GM06990 (cell line): ENCODE data around the gene BDH2.

Experiments
- DNase-seq: peaks from one replicate; pipeline ENCODE4 v3.0.0-alpha.2; 2011; ENCODE audit not compliant: insufficient read length; ENCODE audit errors: extremely low read depth
- H3K27me3 ChIP-seq: replicated peaks from 2 replicates; pipeline ENCODE4 v1.6.0; 2011; ENCODE audit warnings: low read length; ENCODE audit not compliant: control insufficient read depth, insufficient read depth
- H3K36me3 ChIP-seq: 2 replicates; pipeline ENCODE4 v1.5.1; 2011; ENCODE audit warnings: low read length; ENCODE audit not compliant: control insufficient read depth, insufficient read depth
- H3K4me3 ChIP-seq: replicated peaks from 2 replicates; pipeline ENCODE4 v1.5.1; 2011; ENCODE audit warnings: low read depth, mild to moderate bottlenecking, control low read depth, low read length
- CTCF ChIP-seq: IDR thresholded peaks from 2 replicates; pipeline ENCODE4 v1.5.1; 2011; ENCODE audit warnings: low read length, control low read depth, mild to moderate bottlenecking, inconsistent platforms; ENCODE audit not compliant: insufficient read depth, poor library complexity, severe bottlenecking

BDH2 gene

GRCh38 chr4:103074744-103075434 is 24.7 kb downstream of the BDH2 start:
- no peak for TF ChIP-seq CTCF
- peak; percentile 40 for DNase-seq
- Histone ChIP-seq H3K4me3 (peak overlapping the region; percentile 88), H3K27me3 (no peaks in the 10 kb centered on the region), H3K36me3 (no peaks in the 10 kb centered on the region; the same call in none of the 2 replicates)

- TF ChIP-seq CTCF = no peak
- DNase-seq = no peak
- H3K27me3 ChIP-seq = no peaks in the 10 kb centered on the region
- H3K4me3 ChIP-seq = peak overlapping the region; percentile 88; the same call in 1 of the 2 replicates
- no peaks in the 10 kb centered on the region; the same call in none of the 2 replicates for H3K36me3 ChIP-seq
Observed at GRCh38 chr4:103073792-103074438, 25.7 kb downstream of the BDH2 start.

- no peaks in the 10 kb centered on the region; the same call in none of the 2 replicates for H3K36me3 ChIP-seq
- no peak overlapping the region for H3K4me3 ChIP-seq
- TF ChIP-seq CTCF = no peak
- no peaks in the 10 kb centered on the region for H3K27me3 ChIP-seq
- DNase-seq = no peak
Observed at GRCh38 chr4:103067841-103068547, 31.6 kb downstream of the BDH2 start.

GRCh38 chr4:103060453-103061148 is 39.0 kb downstream of the BDH2 start:
- Histone ChIP-seq H3K4me3 (no peak overlapping the region), H3K36me3 (no peaks in the 10 kb centered on the region), H3K27me3 (no peaks in the 10 kb centered on the region)
- TF ChIP-seq CTCF = no peak
- DNase-seq = no peak

GRCh38 chr4:103054030-103054429 is 45.6 kb downstream of the BDH2 start:
- DNase-seq = no peak
- no peaks in the 10 kb centered on the region; the same call in 1 of the 2 replicates for H3K36me3 ChIP-seq
- no peak for TF ChIP-seq CTCF
- no peaks in the 10 kb centered on the region for H3K27me3 ChIP-seq
- H3K4me3 ChIP-seq = no peak overlapping the region
